DOHH2 (cell line): ENCODE data around the gene GALNT9.

Experiments used
- H3F3A ChIP-seq: fragments of 200-600 bp; sonication (generic), shearing (Covaris generic); 2 replicates; pipeline ENCODE4 v1.6.0; 2016; ENCODE audit warnings: antibody characterized with exemption, mild to moderate bottlenecking; ENCODE audit not compliant: control insufficient read depth, insufficient read depth
- H3K27ac ChIP-seq: fragments of 200-600 bp; sonication (generic); 2 replicates; pipeline ENCODE4 v1.5.1; 2014; ENCODE audit warnings: low read depth, mild to moderate bottlenecking, low read length, moderate library complexity
- H3K27me3 ChIP-seq: fragments of 200-600 bp; sonication (generic); 2 replicates; pipeline ENCODE4 v1.6.1; 2014; ENCODE audit warnings: mild to moderate bottlenecking, low read length, mixed read lengths; ENCODE audit not compliant: control insufficient read depth
- H3K36me3 ChIP-seq: fragments of 200-600 bp; sonication (generic); 2 replicates; pipeline ENCODE4 v1.6.1; 2014; ENCODE audit warnings: mild to moderate bottlenecking, low read length, moderate library complexity, mixed read lengths; ENCODE audit not compliant: control insufficient read depth
- H3K4me1 ChIP-seq: fragments of 200-600 bp; sonication (generic); 2 replicates; pipeline ENCODE4 v1.6.1; 2014; ENCODE audit warnings: mild to moderate bottlenecking, low read length, mixed read lengths; ENCODE audit not compliant: control insufficient read depth
- H3K4me2 ChIP-seq: fragments of 200-600 bp; sonication (generic); 2 replicates; pipeline ENCODE4 v1.6.0; 2014; ENCODE audit warnings: mild to moderate bottlenecking, low read length, moderate library complexity
- H3K4me3 ChIP-seq: fragments of 200-600 bp; sonication (generic); 2 replicates; pipeline ENCODE4 v1.5.1; 2014; ENCODE audit warnings: mild to moderate bottlenecking, low read length, mixed read lengths
- H3K79me2 ChIP-seq: fragments of 200-600 bp; sonication (generic); 2 replicates; pipeline ENCODE4 v1.6.1; 2014; ENCODE audit warnings: mild to moderate bottlenecking, low read length, mixed read lengths; ENCODE audit not compliant: control insufficient read depth
- H3K9me2 ChIP-seq: fragments of 200-600 bp; sonication (generic); replicated peaks from 2 replicates; pipeline ENCODE4 v1.6.1; 2014; ENCODE audit warnings: mild to moderate bottlenecking, low read length, mixed read lengths; ENCODE audit not compliant: control insufficient read depth
- H3K9me3 ChIP-seq: fragments of 200-600 bp; sonication (generic); 2 replicates; pipeline ENCODE4 v1.6.1; 2014; ENCODE audit warnings: antibody characterized with exemption, low read length, mixed read lengths; ENCODE audit not compliant: control insufficient read depth, insufficient read depth
- H4K20me1 ChIP-seq: fragments of 200-600 bp; sonication (generic); 2 replicates; pipeline ENCODE4 v1.6.0; 2014; ENCODE audit warnings: low read depth, mild to moderate bottlenecking, antibody characterized with exemption, low read length, moderate library complexity; ENCODE audit not compliant: control insufficient read depth, insufficient read depth
- EZH2phosphoT487 ChIP-seq: fragments of 200-600 bp; sonication (generic); IDR thresholded peaks from 2 replicates; pipeline ENCODE4 v1.6.1; 2017; ENCODE audit warnings: borderline replicate concordance, mild to moderate bottlenecking, antibody characterized with exemption, low read length, moderate library complexity, mixed read lengths
- TF ChIP-seq, protein P1 (sequence below): fragments of 200-600 bp; sonication (generic); IDR thresholded peaks from one replicate; pipeline ENCODE4 v1.5.1; 2014; ENCODE audit warnings: antibody characterized with exemption, mild to moderate bottlenecking, low read depth, low read length; ENCODE audit not compliant: poor library complexity, severe bottlenecking

GALNT9 gene

DNA sequence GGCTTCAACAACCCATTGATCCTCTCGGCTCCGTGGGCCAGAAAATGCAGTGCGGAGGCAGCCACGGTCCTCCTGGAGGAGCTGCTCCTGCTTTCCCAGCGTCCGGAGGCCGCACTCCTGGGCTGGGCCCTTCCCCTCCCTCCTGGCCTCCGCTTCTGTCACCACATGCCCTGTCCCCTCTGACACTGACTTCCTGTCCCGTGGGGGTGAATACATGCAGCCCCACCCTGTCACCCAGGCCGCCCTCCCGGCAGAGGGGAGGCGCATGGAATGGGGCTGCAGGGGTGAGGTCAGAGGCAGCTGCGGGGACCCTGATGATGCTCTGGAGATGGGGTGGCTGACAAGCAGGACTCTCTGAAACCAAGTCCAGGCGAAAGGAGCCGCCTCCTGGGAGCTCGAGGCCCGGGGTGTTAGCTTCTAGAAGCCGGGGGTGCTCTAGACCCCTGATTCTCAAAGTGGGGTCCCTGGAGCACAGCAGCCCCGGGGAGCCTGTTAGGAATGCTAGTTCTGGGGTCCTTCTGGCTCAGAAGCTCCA, 152.9 kb downstream of the GALNT9 start:
- Histone ChIP-seq H3K9me2 (no peaks in the 10 kb centered on the region), H4K20me1 (no peaks in the 10 kb centered on the region), H3F3A (no peaks in the 10 kb centered on the region), H3K79me2 (no peaks in the 10 kb centered on the region), H3K4me3 (no peak overlapping the region), H3K9me3 (no peaks in the 10 kb centered on the region), H3K27ac (no peak overlapping the region), H3K4me2 (no peak overlapping the region), H3K27me3 (no peaks in the 10 kb centered on the region; the same call in 1 of the 2 replicates), H3K4me1 (peaks cover 11% of the 10 kb centered on the region), H3K36me3 (no peaks in the 10 kb centered on the region)
- TF ChIP-seq EZH2phosphoT487 = no peak
- TF ChIP-seq, protein P1, sequence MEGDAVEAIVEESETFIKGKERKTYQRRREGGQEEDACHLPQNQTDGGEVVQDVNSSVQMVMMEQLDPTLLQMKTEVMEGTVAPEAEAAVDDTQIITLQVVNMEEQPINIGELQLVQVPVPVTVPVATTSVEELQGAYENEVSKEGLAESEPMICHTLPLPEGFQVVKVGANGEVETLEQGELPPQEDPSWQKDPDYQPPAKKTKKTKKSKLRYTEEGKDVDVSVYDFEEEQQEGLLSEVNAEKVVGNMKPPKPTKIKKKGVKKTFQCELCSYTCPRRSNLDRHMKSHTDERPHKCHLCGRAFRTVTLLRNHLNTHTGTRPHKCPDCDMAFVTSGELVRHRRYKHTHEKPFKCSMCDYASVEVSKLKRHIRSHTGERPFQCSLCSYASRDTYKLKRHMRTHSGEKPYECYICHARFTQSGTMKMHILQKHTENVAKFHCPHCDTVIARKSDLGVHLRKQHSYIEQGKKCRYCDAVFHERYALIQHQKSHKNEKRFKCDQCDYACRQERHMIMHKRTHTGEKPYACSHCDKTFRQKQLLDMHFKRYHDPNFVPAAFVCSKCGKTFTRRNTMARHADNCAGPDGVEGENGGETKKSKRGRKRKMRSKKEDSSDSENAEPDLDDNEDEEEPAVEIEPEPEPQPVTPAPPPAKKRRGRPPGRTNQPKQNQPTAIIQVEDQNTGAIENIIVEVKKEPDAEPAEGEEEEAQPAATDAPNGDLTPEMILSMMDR = no peak

DNA sequence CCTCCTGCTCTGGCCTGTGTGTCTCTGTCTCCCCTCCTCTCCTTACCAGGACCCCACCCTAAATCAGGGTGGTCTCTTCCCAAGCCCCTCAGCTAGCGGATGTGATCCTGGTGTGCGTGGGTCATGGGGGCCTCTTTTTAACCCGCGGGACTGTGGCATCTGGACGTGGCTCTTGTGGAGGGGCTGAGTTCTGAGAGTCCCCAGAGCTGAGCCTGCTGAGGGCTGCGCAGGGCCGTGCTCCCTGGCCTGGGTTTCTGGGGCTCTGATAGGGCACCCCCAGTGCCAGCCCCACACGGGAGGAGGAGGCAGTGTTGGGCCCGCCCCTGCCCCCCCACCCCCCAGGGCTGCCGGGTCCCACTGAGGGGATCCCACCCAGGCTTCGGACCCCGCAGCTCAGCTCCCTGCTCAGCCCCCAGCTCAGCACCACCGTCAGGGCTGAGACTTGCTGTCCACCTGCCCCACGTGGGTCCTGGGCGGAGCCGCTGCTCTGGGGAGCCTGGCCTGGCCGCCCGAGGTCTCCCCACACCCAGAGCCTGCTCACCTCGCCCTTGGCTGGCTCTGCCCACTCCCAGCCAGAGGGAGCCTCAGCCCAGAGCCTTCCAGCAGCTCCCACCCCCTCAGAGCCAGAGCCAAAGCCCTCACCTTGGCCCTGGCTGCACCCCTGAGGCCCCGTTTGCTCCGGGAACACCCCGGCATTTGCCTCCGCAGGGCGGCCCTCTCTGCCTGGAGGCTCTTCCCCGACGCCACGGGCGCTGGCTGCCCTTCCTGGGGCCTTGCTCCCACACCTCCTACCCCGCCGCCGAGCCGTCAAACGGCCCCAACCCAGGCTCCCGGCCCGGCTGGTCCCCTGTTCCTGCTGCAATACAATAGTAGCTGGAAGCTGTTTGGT, 153.6 kb downstream of the GALNT9 start:
- no peaks in the 10 kb centered on the region for H3F3A ChIP-seq
- H3K4me3 ChIP-seq = no peak overlapping the region
- no peaks in the 10 kb centered on the region; the same call in 1 of the 2 replicates for H3K27me3 ChIP-seq
- TF ChIP-seq EZH2phosphoT487 = no peak
- TF ChIP-seq, protein P1 = no peak
- H3K79me2 ChIP-seq = no peaks in the 10 kb centered on the region
- H3K9me2 ChIP-seq = no peaks in the 10 kb centered on the region
- H3K36me3 ChIP-seq = no peaks in the 10 kb centered on the region
- no peaks in the 10 kb centered on the region for H3K9me3 ChIP-seq
- no peak overlapping the region for H3K27ac ChIP-seq
- no peak overlapping the region for H3K4me2 ChIP-seq
- H4K20me1 ChIP-seq = no peaks in the 10 kb centered on the region
- peaks cover 11% of the 10 kb centered on the region for H3K4me1 ChIP-seq

DNA sequence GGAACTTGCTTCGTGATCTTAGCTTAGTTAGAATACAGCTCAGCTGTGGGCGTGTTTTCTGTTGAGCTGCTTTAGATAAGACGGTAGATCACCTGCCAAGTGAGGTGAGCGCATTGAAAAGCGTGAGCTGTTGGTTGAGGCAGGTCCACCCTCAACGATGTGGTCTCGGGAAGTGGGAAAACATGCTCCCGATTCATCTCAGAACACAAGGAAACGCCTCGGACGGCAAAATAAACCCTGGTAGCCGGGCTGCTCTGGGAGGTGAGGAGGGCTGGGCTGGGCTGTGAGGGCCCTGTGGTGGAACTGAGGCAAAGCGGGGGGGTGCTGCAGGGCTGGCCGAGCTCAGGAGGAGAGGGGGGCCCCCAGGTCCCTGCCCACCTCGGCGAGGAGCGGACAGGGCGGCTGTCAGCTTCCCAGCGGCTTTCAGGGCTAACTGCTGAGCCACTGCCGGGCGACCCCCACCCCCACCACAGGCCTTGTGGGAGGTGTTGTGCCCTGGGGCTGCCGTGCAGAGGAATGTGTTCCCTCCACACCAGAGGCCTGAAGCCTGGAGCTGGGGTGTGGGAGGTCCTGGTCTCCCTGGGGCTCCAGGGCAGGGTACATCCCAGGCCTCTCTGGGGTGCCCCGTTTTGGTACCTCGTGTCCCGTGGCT, 154.4 kb downstream of the GALNT9 start:
- Histone ChIP-seq H3K27me3 (no peaks in the 10 kb centered on the region; the same call in 1 of the 2 replicates), H3K27ac (no peak overlapping the region), H3K9me2 (no peaks in the 10 kb centered on the region), H3K4me1 (peaks cover 11% of the 10 kb centered on the region), H3K9me3 (no peaks in the 10 kb centered on the region), H3K79me2 (no peaks in the 10 kb centered on the region), H3K36me3 (no peaks in the 10 kb centered on the region), H3K4me2 (no peak overlapping the region), H3F3A (no peaks in the 10 kb centered on the region), H3K4me3 (no peak overlapping the region), H4K20me1 (no peaks in the 10 kb centered on the region)
- TF ChIP-seq, protein P1 = no peak
- no peak for TF ChIP-seq EZH2phosphoT487
